HCT116 (cell line): ENCODE results near the gene ATG16L2. TPM values are rescaled to one million over a fixed set of nuclear protein-coding genes. Genes with fewer than 3 reads are reported as not detected.

ENCODE experiments used
- ATAC-seq: fragments of 200-7000 bp; cut with Tn5 transposase; 2 replicates; pipeline ENCODE4 v1.9.1; 2020; ENCODE audit warnings: mild to moderate bottlenecking, moderate library complexity
- BruUV-seq: library from RNA; stranded (reverse); fragments of 400-500 nt; replicated peaks from 2 replicates; lab custom pipeline; 2021; lab: Mats Ljungman, UMichigan
- CTCF ChIA-PET: fragments of 300-600 bp; sonication (Branson Sonifier 250); formaldehyde crosslinking; loops from one replicate; lab custom pipeline; 2021; ENCODE audit warnings: antibody characterized with exemption; lab: Charles Lee
- POLR2A ChIA-PET: fragments of 300-600, 350-600 bp; sonication (Branson Sonifier 250); formaldehyde crosslinking; loops from one replicate; lab custom pipeline; 2021; ENCODE audit warnings: antibody characterized with exemption; lab: Charles Lee
- RAD21 ChIA-PET, 2 experiments: fragments of 300-600 bp; sonication (Branson Sonifier 250); formaldehyde crosslinking; loops; one replicate each; lab custom pipeline; 2023; ENCODE audit warnings: low total read pairs in 2 of 2; ENCODE audit not compliant: uncharacterized antibody in 2 of 2, unreplicated experiment in 2 of 2, low non-redundant PET in 1 of 2; lab: Charles Lee
- DNase-seq: peaks from one replicate; pipeline ENCODE4 v3.0.0-alpha.2; 2010; ENCODE audit warnings: low read depth, low spot score
- H2AFZ ChIP-seq: fragments of 200-600 bp; shearing (Covaris generic), sonication (generic); 2 replicates; pipeline ENCODE4 v1.6.1; 2017; ENCODE audit warnings: low read depth, mixed run types, mixed read lengths, antibody characterized with exemption, low read length; ENCODE audit not compliant: poor library complexity, severe bottlenecking
- H3K27ac ChIP-seq: 2 replicates; pipeline ENCODE4 v1.5.1; 2012; ENCODE audit warnings: low read depth, low read length
- H3K27me3 ChIP-seq: fragments of 200-600 bp; sonication (generic); 2 replicates; pipeline ENCODE4 v1.6.1; 2016; ENCODE audit warnings: mixed run types, low read length, mixed read lengths; ENCODE audit not compliant: insufficient read depth
- H3K36me3 ChIP-seq, 2 experiments: fragments of 200-500 bp in 1 of 2; fragments of 200-600 bp in 1 of 2; sonication (Bioruptor generic) in 1 of 2; sonication (generic) in 1 of 2; 2 replicates each; pipeline versions ENCODE4 v1.5.1 to v1.6.1; 2014 to 2016; ENCODE audit warnings: low read length in 2 of 2, inconsistent platforms in 1 of 2, mixed read lengths in 1 of 2, mixed run types in 1 of 2; ENCODE audit not compliant: insufficient read depth in 2 of 2, control insufficient read depth in 1 of 2
- H3K4me1 ChIP-seq, 2 experiments: fragments of 200-600 bp in 1 of 2; sonication (generic) in 1 of 2; 2 replicates each; pipeline versions ENCODE4 v1.5.1 to v1.6.1; 2012 to 2017; ENCODE audit warnings: low read length in 2 of 2, inconsistent platforms in 1 of 2, mild to moderate bottlenecking in 1 of 2, mixed read lengths in 1 of 2, mixed run types in 1 of 2, moderate library complexity in 1 of 2; ENCODE audit not compliant: insufficient read depth in 2 of 2, control insufficient read depth in 1 of 2
- H3K4me2 ChIP-seq: fragments of 200-600 bp; sonication (generic); 2 replicates; pipeline ENCODE4 v1.6.1; 2017; ENCODE audit warnings: mixed run types, low read length, mixed read lengths
- H3K4me3 ChIP-seq, 2 experiments: fragments of 200-600 bp in 1 of 2; sonication (generic) in 1 of 2; replicated peaks in 1 of 2; 2 replicates each; pipeline ENCODE4 v1.5.1; 2011 to 2016; ENCODE audit warnings: low read length in 2 of 2, control low read depth in 1 of 2, low read depth in 1 of 2, mild to moderate bottlenecking in 1 of 2, mixed read lengths in 1 of 2, mixed run types in 1 of 2
- H3K79me2 ChIP-seq: fragments of 200-600 bp; sonication (generic); 2 replicates; pipeline ENCODE4 v1.6.1; 2017; ENCODE audit warnings: mild to moderate bottlenecking, mixed run types, low read length, moderate library complexity, mixed read lengths; ENCODE audit not compliant: insufficient read depth
- H3K9ac ChIP-seq: fragments of 200-600 bp; sonication (generic); 2 replicates; pipeline ENCODE4 v1.6.1; 2016; ENCODE audit warnings: low read length, mixed read lengths
- H3K9me2 ChIP-seq: fragments of 200-600 bp; sonication (generic), shearing (Covaris generic); 2 replicates; pipeline ENCODE4 v1.6.1; 2017; ENCODE audit warnings: mixed run types, mild to moderate bottlenecking, moderate library complexity; ENCODE audit not compliant: insufficient read depth
- H3K9me3 ChIP-seq, 2 experiments: fragments of 200-500 bp in 1 of 2; fragments of 200-600 bp in 1 of 2; sonication (Bioruptor generic) in 1 of 2; sonication (generic) in 1 of 2; 2 replicates each; pipeline ENCODE4 v1.6.1; 2014 to 2017; ENCODE audit warnings: low read length in 2 of 2, mixed read lengths in 2 of 2, inconsistent platforms in 1 of 2, low read depth in 1 of 2, mild to moderate bottlenecking in 1 of 2, mixed run types in 1 of 2, moderate library complexity in 1 of 2; ENCODE audit not compliant: control insufficient read depth in 1 of 2, insufficient read depth in 1 of 2
- H4K20me1 ChIP-seq: fragments of 200-600 bp; sonication (generic), shearing (Covaris generic); 2 replicates; pipeline ENCODE4 v1.6.1; 2017; ENCODE audit warnings: mixed run types, mild to moderate bottlenecking, moderate library complexity; ENCODE audit not compliant: insufficient read depth
- ATF3 ChIP-seq: IDR thresholded peaks from 2 replicates; pipeline ENCODE4 v1.6.1; 2012
- CBX3 ChIP-seq: IDR thresholded peaks from 2 replicates; pipeline ENCODE4 v1.6.1; 2012; ENCODE audit warnings: low read depth
- CEBPB ChIP-seq: IDR thresholded peaks from 2 replicates; pipeline ENCODE4 v1.6.1; 2012; ENCODE audit warnings: low read depth
- ELF1 ChIP-seq: IDR thresholded peaks from 2 replicates; pipeline ENCODE4 v1.6.1; 2012; ENCODE audit warnings: low read depth, borderline replicate concordance
- EZH2 ChIP-seq: fragments of 200-600 bp; sonication (generic); IDR thresholded peaks from 2 replicates; pipeline ENCODE4 v1.6.1; 2017; ENCODE audit warnings: antibody characterized with exemption, mixed run types
- EZH2phosphoT487 ChIP-seq: fragments of 200-600 bp; IDR thresholded peaks from 2 replicates; pipeline ENCODE4 v1.6.1; 2018; ENCODE audit warnings: antibody characterized with exemption, borderline replicate concordance
- FOSL1 ChIP-seq: IDR thresholded peaks from 2 replicates; pipeline ENCODE4 v1.6.1; 2012; ENCODE audit warnings: low read depth
- JUND ChIP-seq: IDR thresholded peaks from 2 replicates; pipeline ENCODE4 v1.6.1; 2012
- MAX ChIP-seq: IDR thresholded peaks from 2 replicates; pipeline ENCODE4 v1.6.1; 2012
- POLR2A ChIP-seq: IDR thresholded peaks from 2 replicates; pipeline ENCODE4 v1.7.0; 2011; ENCODE audit warnings: borderline replicate concordance; ENCODE audit not compliant: insufficient read depth, insufficient read length; ENCODE audit errors: extremely low read depth
- RAD21 ChIP-seq: IDR thresholded peaks from 2 replicates; pipeline ENCODE4 v1.6.1; 2012; ENCODE audit warnings: low read depth, mild to moderate bottlenecking
- REST ChIP-seq: IDR thresholded peaks from 2 replicates; pipeline ENCODE4 v1.6.1; 2012; ENCODE audit warnings: low read depth
- SIN3A ChIP-seq: IDR thresholded peaks from 2 replicates; pipeline ENCODE4 v1.6.1; 2012; ENCODE audit warnings: low read depth
- SP1 ChIP-seq: IDR thresholded peaks from 2 replicates; pipeline ENCODE4 v1.6.1; 2012; ENCODE audit warnings: low read depth
- SRF ChIP-seq: IDR thresholded peaks from 2 replicates; pipeline ENCODE4 v1.6.1; 2012; ENCODE audit warnings: low read depth
- TCF7L2 ChIP-seq: IDR thresholded peaks from 2 replicates; pipeline ENCODE4 v1.7.0; 2011; ENCODE audit warnings: borderline replicate concordance, inconsistent platforms; ENCODE audit not compliant: insufficient read depth, insufficient read length; ENCODE audit errors: extremely low read depth
- ZFX ChIP-seq: fragments of 450-650 bp; IDR thresholded peaks from 2 replicates; pipeline ENCODE4 v1.6.1; 2017
- intact Hi-C: fragments of 100-400 bp; cut with micrococcal nuclease; formaldehyde crosslinking; loops from 2 replicates; pipeline ENCODE4 v1.10.0; 2022
- total RNA-seq: library from RNA; stranded (reverse); gene quantifications from one replicate; pipeline ENCODE4 v1.2.1, GENCODE V29; 2021; ENCODE audit not compliant: unreplicated experiment

Gene ATG16L2
- total RNA-seq, 1 experiment from 2014 or later: 15.2 TPM

- no peak overlapping the region for H2AFZ ChIP-seq
- DNase-seq (no peak), ATAC-seq (no peak)
- no peaks in the 10 kb centered on the region for H3K27me3 ChIP-seq
- TF ChIP-seq ATF3: no peak
- TF ChIP-seq CEBPB: no peak
- no peak for TF ChIP-seq JUND
- no peak for TF ChIP-seq SRF
- TF ChIP-seq ZFX: no peak
- TF ChIP-seq EZH2phosphoT487: no peak
- no peak for TF ChIP-seq POLR2A
- TF ChIP-seq CBX3: no peak
- TF ChIP-seq MAX: no peak
- no peak for TF ChIP-seq SP1
- TF ChIP-seq FOSL1: no peak
- no peak for TF ChIP-seq RAD21
- no peak for TF ChIP-seq ELF1
- no peaks in the 10 kb centered on the region for H3K4me1 ChIP-seq
- H3K4me3 ChIP-seq: no peak overlapping the region
- BruUV-seq: no TSS peak
- H3K4me2 ChIP-seq: no peak overlapping the region
- H3K9me3 ChIP-seq: no peaks in the 10 kb centered on the region
- no peak overlapping the region for H3K9ac ChIP-seq
- H3K36me3 ChIP-seq: no peaks in the 10 kb centered on the region
- no peaks in the 10 kb centered on the region for H3K79me2 ChIP-seq
- H4K20me1 ChIP-seq: no peaks in the 10 kb centered on the region
- intact Hi-C loops: no loop called here
- ChIA-PET RAD21 (no interaction called here), POLR2A (no interaction called here), CTCF (no interaction called here)
- no peak overlapping the region for H3K27ac ChIP-seq
- H3K9me2 ChIP-seq: no peaks in the 10 kb centered on the region
Observed at GRCh38 chr11:72875736-72876135, 61.5 kb downstream of the ATG16L2 start.

GRCh38 chr11:72876147-72876546 is 61.9 kb downstream of the ATG16L2 start:
- Histone ChIP-seq H3K79me2 (no peaks in the 10 kb centered on the region), H3K4me3 (no peak overlapping the region), H3K9me2 (no peaks in the 10 kb centered on the region), H3K9ac (no peak overlapping the region), H3K27me3 (no peaks in the 10 kb centered on the region), H3K36me3 (no peaks in the 10 kb centered on the region), H3K4me1 (no peaks in the 10 kb centered on the region), H4K20me1 (no peaks in the 10 kb centered on the region), H3K9me3 (no peaks in the 10 kb centered on the region), H3K27ac (no peak overlapping the region), H2AFZ (no peak overlapping the region), H3K4me2 (no peak overlapping the region)
- ATAC-seq (no peak), DNase-seq (no peak)
- intact Hi-C loops: no loop called here
- ChIA-PET POLR2A (no interaction called here), RAD21 (no interaction called here), CTCF (no interaction called here)
- TF ChIP-seq SIN3A (no peak), CBX3 (no peak), ELF1 (no peak), EZH2 (no peak), FOSL1 (no peak), EZH2phosphoT487 (no peak), REST (no peak), TCF7L2 (no peak), MAX (no peak)
- BruUV-seq: no TSS peak
